ENCODE measurements around the gene MICU1. TPM values are rescaled to one million over a fixed set of nuclear protein-coding genes. Genes with fewer than 3 reads are reported as not detected.

MICU1 gene
- total RNA-seq, 1 experiment from 2014 or later = 44.7 TPM

DNA sequence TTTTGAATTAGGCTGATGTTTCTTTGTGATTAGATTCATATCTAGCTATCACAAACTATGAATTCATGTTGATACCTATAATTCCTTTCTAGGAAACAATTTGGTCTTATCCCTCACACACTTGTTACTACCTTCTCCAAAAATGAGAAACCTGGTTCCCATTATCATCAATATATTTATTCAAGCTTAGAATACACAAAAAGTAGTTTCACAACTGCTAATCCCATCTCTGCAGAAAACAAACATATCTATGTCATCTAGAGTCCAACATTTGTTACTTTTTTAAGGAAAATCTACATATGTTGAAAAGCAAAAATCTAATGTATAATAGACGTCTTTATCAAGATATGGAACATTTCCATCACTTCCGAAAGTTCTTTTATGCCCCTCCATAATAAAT lies 110.4 kb downstream of the MICU1 start:
- Histone ChIP-seq H3K27ac (no peak overlapping the region), H3K4me3 (no peak overlapping the region), H3K4me1 (no peaks in the 10 kb centered on the region), H3K9me3 (replicated peaks) (no peaks in the 10 kb centered on the region), H3K36me3 (no peaks in the 10 kb centered on the region), H3K27me3 (no peaks in the 10 kb centered on the region)
- DNase-seq = no peak

DNA sequence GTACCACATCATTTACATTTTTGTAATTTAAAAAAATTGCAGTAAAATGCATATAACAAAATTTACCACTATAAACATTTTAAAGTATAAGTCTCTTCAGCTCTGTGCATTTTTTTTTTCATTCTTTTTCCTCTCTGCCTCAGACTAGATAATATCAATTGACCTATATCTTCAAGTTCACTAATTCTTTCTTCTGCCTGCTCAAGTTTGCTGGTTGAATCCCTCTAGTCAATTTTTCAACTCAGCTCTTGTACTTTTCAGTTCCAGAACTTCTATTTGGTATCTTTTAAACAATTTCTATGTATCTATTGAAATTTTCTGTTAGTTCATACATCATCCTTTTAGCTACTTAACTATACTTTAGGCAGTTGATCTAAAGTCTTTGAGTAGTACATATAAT lies 112.0 kb downstream of the MICU1 start:
- no peak overlapping the region for H3K4me3 ChIP-seq
- H3K9me3 ChIP-seq (replicated peaks) = no peaks in the 10 kb centered on the region
- H3K4me1 ChIP-seq = no peaks in the 10 kb centered on the region
- no peaks in the 10 kb centered on the region for H3K36me3 ChIP-seq
- H3K27me3 ChIP-seq = no peaks in the 10 kb centered on the region
- DNase-seq = no peak
- H3K27ac ChIP-seq = no peak overlapping the region

DNA sequence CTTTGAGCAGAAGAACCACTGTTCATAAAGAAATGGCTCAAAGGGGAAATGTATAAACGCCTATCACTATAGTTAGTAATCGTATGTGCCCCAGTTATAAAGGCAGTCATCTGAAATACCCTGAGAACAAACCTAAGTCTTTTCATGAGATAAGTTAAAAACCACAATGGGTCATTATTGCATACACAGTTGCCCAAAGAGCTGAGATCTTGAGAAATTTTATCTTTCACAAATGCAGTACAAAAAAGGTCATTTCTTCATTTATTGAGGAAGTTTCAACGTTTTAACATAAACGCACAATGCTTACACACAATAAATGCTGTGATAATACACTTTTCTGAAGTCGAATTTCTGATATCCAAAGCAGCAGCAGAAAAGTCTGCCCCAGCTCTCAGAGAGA lies 114.4 kb downstream of the MICU1 start:
- Histone ChIP-seq H3K36me3 (no peaks in the 10 kb centered on the region), H3K27me3 (no peaks in the 10 kb centered on the region), H3K9me3 (replicated peaks) (no peaks in the 10 kb centered on the region), H3K4me1 (no peaks in the 10 kb centered on the region), H3K4me3 (no peak overlapping the region), H3K27ac (no peak overlapping the region)
- DNase-seq = no peak

DNA sequence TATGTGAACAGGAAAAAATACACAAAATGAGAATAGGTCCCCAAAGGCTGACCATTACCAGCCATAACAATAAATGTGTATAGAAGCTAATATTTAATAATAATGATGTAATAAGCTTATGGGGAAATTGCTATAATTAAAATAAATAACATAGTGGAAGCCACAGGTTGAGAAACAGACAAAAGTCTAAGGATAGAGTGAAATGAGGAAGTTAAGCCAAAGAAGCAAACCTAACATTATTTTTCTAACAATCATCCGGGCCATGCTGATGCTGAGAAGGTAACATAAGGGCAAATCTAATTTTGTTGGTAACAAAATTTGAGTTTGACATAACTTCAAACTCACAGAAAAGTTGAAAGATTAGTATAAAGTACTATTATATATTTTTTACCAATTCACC lies 115.9 kb downstream of the MICU1 start:
- no peak for DNase-seq
- Histone ChIP-seq H3K36me3 (no peaks in the 10 kb centered on the region), H3K4me1 (no peaks in the 10 kb centered on the region), H3K27ac (no peak overlapping the region), H3K9me3 (replicated peaks) (no peaks in the 10 kb centered on the region), H3K4me3 (no peak overlapping the region), H3K27me3 (no peaks in the 10 kb centered on the region)

DNA sequence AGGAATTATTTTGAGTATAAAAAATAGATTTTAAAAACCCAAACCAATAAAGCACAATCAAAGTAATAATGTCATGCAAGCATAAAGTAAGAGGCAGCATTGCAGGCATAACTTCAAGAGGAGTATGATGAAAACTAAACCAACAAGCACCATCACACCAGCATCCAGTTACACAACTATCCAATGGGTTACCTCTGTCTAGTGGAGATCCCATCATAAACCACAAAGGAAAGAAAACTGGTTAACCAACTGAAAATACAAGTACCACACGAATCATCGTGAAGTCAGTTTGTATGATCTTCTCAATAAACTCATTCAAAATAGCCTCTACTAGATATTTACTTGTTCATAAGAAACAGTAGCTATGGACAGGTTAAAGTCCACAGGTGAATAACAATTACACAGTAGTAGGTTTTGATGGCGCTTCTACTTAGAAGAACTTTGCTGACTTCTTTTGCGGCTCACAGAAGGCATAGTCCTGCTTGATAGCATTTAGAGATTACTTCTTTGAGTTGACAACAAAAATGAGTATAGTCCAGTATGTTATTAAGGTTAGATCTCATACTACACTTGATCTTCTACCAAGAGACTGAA lies 116.6 kb downstream of the MICU1 start:
- Histone ChIP-seq H3K27me3 (no peaks in the 10 kb centered on the region), H3K4me3 (no peak overlapping the region), H3K4me1 (no peaks in the 10 kb centered on the region), H3K36me3 (no peaks in the 10 kb centered on the region), H3K27ac (no peak overlapping the region), H3K9me3 (replicated peaks) (no peaks in the 10 kb centered on the region)
- DNase-seq = no peak

DNA sequence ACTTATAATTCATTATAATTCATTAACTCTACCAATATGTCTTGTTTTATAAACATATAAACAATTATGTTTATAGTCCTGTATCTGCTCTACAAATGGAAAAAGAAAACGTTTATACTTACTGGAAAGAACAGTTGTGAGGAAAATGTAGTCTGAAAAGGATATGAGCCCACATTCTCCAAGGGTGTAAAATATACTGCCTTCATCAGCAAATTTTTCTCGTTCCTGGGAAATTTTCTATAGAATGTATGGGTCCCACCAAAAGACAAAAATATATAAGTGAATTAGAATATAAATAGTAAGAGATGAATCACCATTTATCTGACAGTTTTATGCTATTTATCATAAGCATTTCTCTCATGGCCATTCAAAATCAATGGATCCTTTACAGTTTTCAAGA lies 117.8 kb downstream of the MICU1 start:
- DNase-seq = no peak
- Histone ChIP-seq H3K27me3 (no peaks in the 10 kb centered on the region), H3K4me3 (no peak overlapping the region), H3K4me1 (no peaks in the 10 kb centered on the region), H3K9me3 (replicated peaks) (no peaks in the 10 kb centered on the region), H3K27ac (no peak overlapping the region), H3K36me3 (no peaks in the 10 kb centered on the region)

DNA sequence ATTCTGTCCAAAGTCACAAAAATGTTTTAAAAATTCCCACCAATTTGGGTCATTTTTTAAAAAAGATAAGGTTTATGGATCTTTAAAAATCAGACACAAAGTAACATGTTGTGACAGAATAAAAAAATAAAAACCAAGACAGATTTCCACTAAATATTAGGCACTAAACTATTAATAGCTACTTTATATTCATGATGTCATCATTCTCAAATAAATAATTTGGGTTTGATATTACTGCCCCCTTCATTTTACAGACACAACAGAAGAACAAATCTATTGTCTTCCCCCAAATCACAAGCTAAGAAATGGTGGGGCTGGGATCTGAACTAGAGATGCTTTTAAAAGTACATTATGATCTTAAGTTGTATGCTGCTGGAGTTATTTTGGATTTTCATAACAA lies 119.4 kb downstream of the MICU1 start:
- Histone ChIP-seq H3K9me3 (replicated peaks) (no peaks in the 10 kb centered on the region), H3K4me3 (no peak overlapping the region), H3K27ac (no peak overlapping the region), H3K27me3 (no peaks in the 10 kb centered on the region), H3K4me1 (no peaks in the 10 kb centered on the region), H3K36me3 (no peaks in the 10 kb centered on the region)
- DNase-seq = no peak

DNA sequence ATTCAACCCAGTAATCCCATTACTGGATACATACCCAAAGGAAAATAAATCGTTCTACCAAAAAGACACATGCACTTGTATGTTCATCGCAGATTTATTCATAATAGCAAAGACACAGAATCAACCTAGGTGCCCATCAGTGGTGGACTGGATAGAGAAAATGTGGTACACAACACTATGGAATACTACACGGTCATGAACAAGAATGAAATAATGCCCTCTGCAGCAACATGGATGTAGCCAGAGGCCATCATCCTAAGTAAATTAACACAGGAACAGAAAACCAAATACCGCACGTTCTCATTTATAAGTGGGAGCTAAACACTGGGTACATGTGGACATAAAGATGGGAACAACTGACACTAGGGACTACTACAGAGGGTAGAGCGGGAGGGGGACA lies 120.4 kb downstream of the MICU1 start:
- no peaks in the 10 kb centered on the region for H3K4me1 ChIP-seq
- H3K27me3 ChIP-seq = no peaks in the 10 kb centered on the region
- no peak overlapping the region for H3K4me3 ChIP-seq
- no peaks in the 10 kb centered on the region for H3K9me3 ChIP-seq (replicated peaks)
- no peak overlapping the region for H3K27ac ChIP-seq
- DNase-seq = no peak
- no peaks in the 10 kb centered on the region for H3K36me3 ChIP-seq

DNA sequence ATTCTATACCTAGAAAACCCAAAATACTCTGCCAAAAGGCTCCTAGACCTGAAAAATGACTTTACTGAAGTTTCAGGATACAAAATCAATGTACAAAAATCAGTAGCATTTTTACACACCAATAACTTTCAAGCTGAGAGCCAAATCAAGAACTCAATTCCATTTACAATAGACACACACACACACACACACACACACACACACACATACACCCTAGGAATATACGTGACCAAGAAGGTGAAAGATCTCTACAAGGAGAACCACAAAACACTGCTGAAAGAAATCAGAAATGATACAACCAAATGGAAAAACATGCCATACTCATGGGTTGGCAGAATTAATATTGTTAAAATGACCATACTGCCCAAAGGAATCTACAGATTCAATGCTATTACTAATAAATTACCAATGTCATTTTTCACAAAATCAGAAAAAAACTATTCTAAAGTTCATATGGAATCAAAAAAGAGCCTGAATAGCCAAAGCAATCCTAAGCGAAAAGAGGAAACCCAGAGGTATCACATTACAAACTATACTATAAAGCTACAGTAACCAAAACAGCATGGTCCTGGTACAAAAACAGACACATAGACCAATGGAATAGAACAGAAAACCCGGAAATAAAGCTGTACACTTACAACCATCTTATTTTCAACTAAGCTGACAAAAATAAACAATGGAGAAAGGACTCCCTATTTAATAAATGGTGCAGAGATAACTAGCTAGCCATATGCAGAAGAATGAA lies 122.0 kb downstream of the MICU1 start:
- Histone ChIP-seq H3K4me1 (no peaks in the 10 kb centered on the region), H3K36me3 (no peaks in the 10 kb centered on the region), H3K27ac (no peak overlapping the region), H3K4me3 (no peak overlapping the region), H3K9me3 (replicated peaks) (no peaks in the 10 kb centered on the region), H3K27me3 (no peaks in the 10 kb centered on the region)
- no peak for DNase-seq

DNA sequence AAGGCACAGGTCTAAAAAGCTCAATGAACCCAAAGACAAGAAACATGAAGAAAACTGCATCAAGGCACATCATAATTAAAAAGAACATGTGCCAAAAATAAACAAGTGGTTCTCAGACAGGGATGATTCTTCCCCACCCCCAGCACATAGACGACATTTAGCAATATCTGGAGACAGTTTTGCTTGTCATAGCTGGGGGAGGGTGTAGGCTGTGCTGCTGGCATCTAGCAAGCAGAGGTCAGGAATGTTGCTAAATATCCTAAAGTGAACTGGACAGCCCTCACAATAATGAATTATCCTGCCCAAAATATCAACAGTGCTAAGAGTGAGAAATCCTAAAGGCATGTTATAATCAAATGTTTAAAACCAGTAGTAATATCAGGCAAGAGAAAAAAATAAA lies 122.6 kb downstream of the MICU1 start:
- Histone ChIP-seq H3K36me3 (no peaks in the 10 kb centered on the region), H3K9me3 (replicated peaks) (no peaks in the 10 kb centered on the region)
- DNase-seq = no peak

DNA sequence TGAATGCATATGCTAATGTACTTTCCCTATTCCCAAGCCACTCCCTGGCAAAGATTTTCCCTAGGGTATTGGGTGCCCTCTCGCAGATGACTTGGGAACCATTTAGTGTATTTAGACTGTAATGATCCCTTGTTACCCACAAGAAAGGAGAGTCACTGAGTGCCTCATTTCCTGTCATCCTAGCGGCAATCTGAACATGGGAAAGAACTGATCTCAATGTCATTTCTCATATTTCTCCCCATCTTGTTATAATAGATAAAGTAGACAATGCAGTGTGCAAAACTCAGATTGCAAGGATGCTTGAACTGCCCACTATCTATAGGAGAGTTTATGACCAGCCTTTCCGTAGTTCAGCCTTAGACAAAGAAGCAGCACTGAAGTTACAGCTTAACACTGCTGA lies 123.3 kb downstream of the MICU1 start:
- no peaks in the 10 kb centered on the region for H3K27me3 ChIP-seq
- no peaks in the 10 kb centered on the region for H3K4me1 ChIP-seq
- H3K27ac ChIP-seq = no peak overlapping the region
- H3K9me3 ChIP-seq (replicated peaks) = no peaks in the 10 kb centered on the region
- H3K36me3 ChIP-seq = no peaks in the 10 kb centered on the region
- no peak overlapping the region for H3K4me3 ChIP-seq
- no peak for DNase-seq

More for the DNA sequence above, 122.6 kb downstream of the MICU1 start:
- H3K4me1 ChIP-seq = no peaks in the 10 kb centered on the region
- no peak overlapping the region for H3K27ac ChIP-seq
- no peak overlapping the region for H3K4me3 ChIP-seq
- no peaks in the 10 kb centered on the region for H3K27me3 ChIP-seq

DNA sequence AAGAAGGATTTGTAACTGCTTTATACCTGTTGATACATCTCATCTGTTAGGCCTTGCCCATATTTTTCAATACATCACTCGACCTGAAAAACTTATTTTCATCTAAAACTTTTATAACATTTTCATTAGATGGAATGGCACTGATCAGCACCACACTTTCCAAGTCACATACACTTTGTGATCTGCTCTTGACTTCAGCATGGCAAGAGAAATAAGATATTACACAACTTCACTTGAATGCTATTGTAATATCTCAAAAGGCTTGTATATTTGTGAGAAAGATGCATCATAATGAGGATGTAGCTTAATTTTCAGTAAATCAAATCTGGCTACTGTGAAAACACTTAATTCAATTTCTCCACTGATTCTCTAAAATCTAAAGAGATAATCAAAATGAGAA lies 126.2 kb downstream of the MICU1 start:
- Histone ChIP-seq H3K4me1 (no peaks in the 10 kb centered on the region), H3K4me3 (no peak overlapping the region), H3K27ac (no peak overlapping the region), H3K27me3 (no peaks in the 10 kb centered on the region), H3K36me3 (no peaks in the 10 kb centered on the region), H3K9me3 (replicated peaks) (no peaks in the 10 kb centered on the region)
- no peak for DNase-seq

DNA sequence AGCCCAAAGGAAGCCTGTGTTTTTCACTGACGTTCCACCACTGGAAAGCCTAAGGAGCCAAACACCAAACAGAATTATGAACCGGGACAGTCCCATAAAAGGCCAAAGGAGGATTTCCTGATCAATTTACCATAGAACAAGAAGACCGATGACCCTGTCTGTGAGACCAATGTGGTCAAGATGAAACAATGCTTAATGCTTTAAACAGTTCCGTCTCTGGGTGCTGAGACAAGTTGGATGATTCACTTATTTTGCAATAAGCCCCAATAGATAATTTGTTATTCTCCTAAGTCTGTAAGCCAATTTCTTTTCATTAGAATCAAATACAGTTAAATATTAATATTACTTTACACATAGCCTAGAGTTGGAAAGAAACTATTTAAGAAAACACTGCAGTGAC lies 134.9 kb downstream of the MICU1 start:
- Histone ChIP-seq H3K27me3 (no peaks in the 10 kb centered on the region), H3K4me3 (no peak overlapping the region), H3K9me3 (replicated peaks) (no peaks in the 10 kb centered on the region), H3K4me1 (no peaks in the 10 kb centered on the region), H3K36me3 (0 out of 2 replicates have a peak, but pooled peaks cover under 1% of the 10 kb centered on the region), H3K27ac (no peak overlapping the region)
- DNase-seq = no peak

DNA sequence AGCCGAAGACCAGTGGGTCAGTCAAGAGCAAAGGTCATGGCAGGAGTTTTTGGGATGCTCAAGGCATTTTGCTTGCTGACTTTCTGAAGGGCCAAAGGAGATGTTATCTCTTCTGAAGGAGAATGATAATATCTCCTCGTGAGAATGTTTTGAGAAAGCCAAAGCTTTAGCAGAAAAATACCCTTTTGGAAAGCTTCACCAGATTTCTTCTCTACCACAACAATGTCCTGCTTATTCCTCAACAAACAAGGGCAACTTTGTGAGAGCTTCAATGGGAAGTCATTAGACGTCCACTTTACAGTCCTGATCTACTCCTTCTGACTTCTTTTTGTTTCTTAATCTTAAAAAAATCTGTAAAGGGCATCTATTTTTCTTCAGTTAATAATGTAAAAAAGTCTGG lies 138.4 kb downstream of the MICU1 start:
- Histone ChIP-seq H3K4me1 (no peaks in the 10 kb centered on the region), H3K27me3 (no peaks in the 10 kb centered on the region), H3K9me3 (replicated peaks) (no peaks in the 10 kb centered on the region), H3K36me3 (0 out of 2 replicates have a peak, but pooled peaks cover 2% of the 10 kb centered on the region), H3K27ac (no peak overlapping the region), H3K4me3 (no peak overlapping the region)
- no peak for DNase-seq

DNA sequence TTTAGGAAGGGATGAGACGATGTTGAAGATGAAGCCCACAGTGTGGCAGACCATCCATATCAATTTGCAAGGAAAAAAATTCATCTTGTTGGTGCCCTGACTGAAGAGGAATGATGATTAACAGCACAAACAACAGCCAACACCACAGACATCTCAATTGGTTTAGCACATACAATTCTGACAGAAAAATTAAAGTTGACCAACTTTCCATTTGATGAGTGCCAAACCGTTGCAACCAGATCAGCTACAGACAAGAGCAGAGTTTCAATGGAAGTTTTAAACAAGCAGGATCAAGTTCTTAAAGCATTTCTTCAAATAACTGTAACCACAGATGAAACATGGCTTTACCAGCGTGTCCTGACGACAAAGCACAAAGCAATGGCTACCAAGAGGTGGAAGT lies 138.8 kb downstream of the MICU1 start:
- Histone ChIP-seq H3K4me3 (no peak overlapping the region), H3K9me3 (replicated peaks) (no peaks in the 10 kb centered on the region), H3K4me1 (no peaks in the 10 kb centered on the region), H3K27ac (no peak overlapping the region), H3K36me3 (0 out of 2 replicates have a peak, but pooled peaks cover 2% of the 10 kb centered on the region), H3K27me3 (no peaks in the 10 kb centered on the region)
- DNase-seq = no peak

DNA sequence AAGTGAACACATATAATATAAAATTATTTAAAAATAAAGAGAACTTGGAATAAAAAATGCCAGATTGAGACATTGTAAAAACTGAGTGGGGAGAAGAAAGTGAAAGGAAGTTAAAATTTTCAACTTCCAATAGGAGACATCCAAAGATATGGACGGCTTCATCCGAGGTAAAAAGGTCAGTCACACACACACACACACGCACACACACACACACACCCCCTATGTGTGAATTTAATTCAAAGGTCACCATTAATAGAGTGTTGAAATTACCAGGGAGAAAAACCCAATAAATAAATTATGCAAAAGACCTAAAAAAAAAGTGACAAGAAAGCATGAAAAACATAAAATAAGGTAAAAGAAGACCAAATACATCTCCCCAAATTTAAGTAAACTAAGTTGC lies 140.2 kb downstream of the MICU1 start:
- Histone ChIP-seq H3K9me3 (replicated peaks) (no peaks in the 10 kb centered on the region), H3K27me3 (no peaks in the 10 kb centered on the region), H3K36me3 (0 out of 2 replicates have a peak, but pooled peaks cover 2% of the 10 kb centered on the region), H3K4me3 (no peak overlapping the region), H3K4me1 (no peaks in the 10 kb centered on the region), H3K27ac (no peak overlapping the region)
- DNase-seq = no peak

All from SJCRH30 (cell line).